Adrenal gland (tissue), 12 donors: ENCODE data around the gene NR1D2. TPM values are rescaled to one million over a fixed set of nuclear protein-coding genes. Genes with fewer than 3 reads are reported as not detected.

Experiments used
- DNase-seq, 7 donors: peaks; one replicate each; pipeline ENCODE4 v3.0.0-alpha.2; 2019 to 2020
- H3K27ac ChIP-seq, 5 donors: fragments of 200-600 bp; sonication (generic) in 4 of 5; 1 replicate in 3 of 5; 2 replicates in 2 of 5; pipeline versions ENCODE4 v1.5.1 to v1.8.0; 2016 to 2020; ENCODE audit warnings: mild to moderate bottlenecking in 1 of 5
- H3K27me3 ChIP-seq: fragments of 200-600 bp; 2 replicates; pipeline ENCODE4 v1.8.0; 2021
- H3K36me3 ChIP-seq, 2 donors: fragments of 200-600 bp; replicated peaks in 1 of 2; 1 replicate in 1 of 2; 2 replicates in 1 of 2; pipeline versions ENCODE4 v1.5.1 to v1.8.0; 2018 to 2022
- H3K4me1 ChIP-seq, 2 donors: fragments of 200-600 bp; replicated peaks in 1 of 2; 1 replicate in 1 of 2; 2 replicates in 1 of 2; pipeline versions ENCODE4 v1.5.1 to v1.8.0; 2018 to 2021
- H3K4me3 ChIP-seq, 4 donors: fragments of 200-600 bp; sonication (generic) in 3 of 4; one replicate each; pipeline ENCODE4 v1.5.1; 2016 to 2018
- H3K9me3 ChIP-seq, 3 donors: fragments of 200-600 bp; sonication (generic) in 1 of 3; replicated peaks in 1 of 3; 1 replicate in 2 of 3; 2 replicates in 1 of 3; pipeline versions ENCODE4 v1.5.1 to v1.8.0; 2016 to 2021
- CTCF ChIP-seq, 6 experiments: fragments of 450-650 bp in 4 of 6; fragments of 200-600 bp in 2 of 6; sonication (generic) in 1 of 6; IDR thresholded peaks; 1 replicate in 5 of 6; 2 replicates in 1 of 6; pipeline versions ENCODE4 v1.5.1 to v1.8.0; 2016 to 2021; ENCODE audit warnings: antibody characterized with exemption in 6 of 6, mild to moderate bottlenecking in 2 of 6, moderate library complexity in 1 of 6
- POLR2A ChIP-seq, 2 donors: fragments of 450-650 bp; IDR thresholded peaks; one replicate each; pipeline ENCODE4 v1.6.1; 2017; ENCODE audit warnings: antibody characterized with exemption in 2 of 2, mild to moderate bottlenecking in 2 of 2, moderate library complexity in 1 of 2
- WGBS, 4 donors: extraction: QIAGEN DNeasy Blood & Tissue Kit in 2 of 4; methylation state at CpG; one replicate each; pipeline versions ENCODE4 v1.1.5 to v1.1.7; 2013 to 2017; 5-methylcytosine and 5-hydroxymethylcytosine counted together
- intact Hi-C, 2 donors: fragments of 100-400 bp; cut with DNase I; formaldehyde crosslinking; loops; one replicate each; pipeline versions ENCODE4 v1.14.1 to v1.15.0; 2022 to 2023
- polyA plus RNA-seq, 3 donors: library from polyadenylated mRNA; stranded (reverse); fragments of 200-250 nt in 2 of 3; fragments of 350-450 nt in 1 of 3; fragmentation: Illumina TruSeq in 1 of 3; extraction: RNeasy Lipid Tissue Mini Kit (QIAGEN cat#74804) in 1 of 3; gene quantifications; one replicate each; pipeline ENCODE4 v1.2.3, GENCODE V29; 2013 to 2014
- total RNA-seq, 9 donors: library from RNA; depleted of rRNA in 4 of 9; stranded (reverse); fragments of >200 nt in 4 of 9; fragments of 120-200 nt in 1 of 9; fragmentation: NEBNext Ultra II Directional in 1 of 9; extraction: Animal tissue kit (Norgen Biotek cat#: 25700) in 1 of 9; gene quantifications; one replicate each; pipeline versions ENCODE4 v1.1.0 to v1.2.4, GENCODE V29; 2013 to 2023
- donor health status: healthy with polysubstance abuse.
- donor health status: Bipolar disorder and iron deficiency.
- donor health status: DM: yes; HTN: yes; CAD: no.
- donor health status: DM: no; HTN: no; CAD: no.
- donor health status: DM: no; HTN: no; CAD: no.
- donor health status: DM: yes; HTN: yes; CAD: no.

The NR1D2 gene
- total and polyA plus RNA-seq, 12 donors: 8.7 to 43.4 (median 29.6) TPM

- TF ChIP-seq POLR2A (IDR thresholded peaks at IDR 0.05): no peak
- no peak for TF ChIP-seq CTCF (IDR thresholded peaks at IDR 0.05)
- H3K27ac ChIP-seq: no peak overlapping the region
- 78 to 87% (median 83%) methylated on average over 3 of the region's 3 CpGs for WGBS, 4 donors
- DNase-seq: no peak
- no peaks in the 10 kb centered on the region for H3K27me3 ChIP-seq
- H3K4me3 ChIP-seq: no peak overlapping the region
- no peaks in the 10 kb centered on the region for H3K9me3 ChIP-seq
- H3K4me1 ChIP-seq: peaks cover 16 to 42% of the 10 kb centered on the region in 2 donors
- H3K36me3 ChIP-seq: peaks cover 0 to 11% of the 10 kb centered on the region in 2 donors
- intact Hi-C loops: no loop called here
Measured at GRCh38 chr3:23913873-23914743, 31.0 kb upstream of the NR1D2 start.

DNA sequence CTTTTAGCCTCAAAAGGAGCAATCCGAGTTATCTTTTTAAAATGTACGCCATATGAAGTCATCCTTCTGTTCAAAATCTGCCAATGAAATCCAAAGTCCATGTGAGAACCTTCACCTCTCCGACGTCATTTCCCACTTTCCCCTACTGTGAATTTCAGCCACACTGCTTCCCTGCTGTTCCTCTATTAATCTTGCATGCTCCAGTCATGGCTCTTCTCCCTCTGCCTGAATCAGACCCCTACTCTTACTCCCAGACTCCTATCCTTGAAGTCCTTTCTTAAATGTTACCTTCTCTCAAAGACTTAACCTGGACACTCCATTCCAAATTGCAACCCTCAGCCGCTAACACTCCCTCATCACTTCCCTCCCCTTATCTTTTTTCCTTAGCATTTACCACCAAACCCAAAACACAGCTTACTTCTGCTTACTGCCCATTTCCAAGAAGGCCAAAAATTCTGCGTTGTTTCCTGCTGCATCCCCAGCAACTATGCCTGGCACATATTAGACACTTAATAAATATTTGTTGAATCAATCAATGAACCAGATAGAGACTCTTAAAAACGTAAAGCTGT lies 29.5 kb upstream of the NR1D2 start:
- 62 to 68% (median 65%) methylated on average over 7 of the region's 7 CpGs for WGBS, 4 donors
- H3K9me3 ChIP-seq: no peaks in the 10 kb centered on the region
- H3K27me3 ChIP-seq: no peaks in the 10 kb centered on the region
- peaks cover 16 to 56% of the 10 kb centered on the region in 2 donors for H3K4me1 ChIP-seq
- DNase-seq: no peak
- TF ChIP-seq POLR2A (IDR thresholded peaks at IDR 0.05) (no peak), CTCF (IDR thresholded peaks at IDR 0.05) (no peak)
- H3K36me3 ChIP-seq: peaks cover 0 to 25% of the 10 kb centered on the region in 2 donors
- peak overlapping the region in 1 of 4 donors; percentile 90 for H3K4me3 ChIP-seq
- peak overlapping the region in 1 of 5 donors; percentile 97 for H3K27ac ChIP-seq
- intact Hi-C loops: no loop called here

DNA sequence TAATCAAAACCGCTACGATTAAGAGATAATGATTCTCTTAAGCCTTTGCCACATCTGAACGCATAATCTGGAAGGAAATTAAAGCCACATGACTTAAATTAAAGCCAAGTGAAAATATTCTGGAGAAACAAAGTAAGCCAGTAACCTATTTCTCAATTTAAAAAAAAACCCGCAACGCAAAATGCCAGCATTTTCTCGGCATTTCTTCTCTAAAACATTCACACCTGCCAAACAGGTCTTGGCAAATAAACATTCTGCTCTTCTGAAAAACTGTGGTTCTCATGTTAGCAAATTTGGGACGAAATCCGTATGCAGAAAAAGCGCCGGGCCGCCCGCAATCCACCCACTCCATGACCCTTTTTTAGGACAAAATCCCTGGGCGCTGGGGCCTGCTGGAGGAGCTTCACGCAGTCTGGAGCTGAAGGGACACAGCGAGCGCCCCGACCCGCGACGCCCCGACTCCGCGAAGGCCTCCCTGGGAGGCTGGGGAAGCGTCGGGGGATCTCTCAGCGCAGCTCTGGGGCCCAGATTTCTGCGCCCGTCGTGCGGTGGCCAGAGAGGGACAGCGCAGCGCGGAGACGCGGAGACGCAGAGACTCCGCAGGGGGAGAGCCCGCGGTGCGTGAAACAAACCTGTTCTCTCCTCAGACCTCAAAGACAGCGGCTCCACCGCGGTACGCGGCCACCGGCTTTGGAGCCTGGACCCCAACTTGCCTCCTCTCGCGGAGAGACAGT lies 28.8 kb upstream of the NR1D2 start:
- intact Hi-C loops: no loop called here
- H3K4me1 ChIP-seq: peaks cover 16 to 56% of the 10 kb centered on the region in 2 donors
- no peaks in the 10 kb centered on the region for H3K9me3 ChIP-seq
- peaks cover 0 to 25% of the 10 kb centered on the region in 2 donors for H3K36me3 ChIP-seq
- TF ChIP-seq POLR2A (IDR thresholded peaks at IDR 0.05): no peak
- no peak for TF ChIP-seq CTCF (IDR thresholded peaks at IDR 0.05)
- WGBS, 4 donors: 2 to 10% (median 3%) methylated on average over 12 to 48 of the region's 48 CpGs
- no peaks in the 10 kb centered on the region for H3K27me3 ChIP-seq
- H3K4me3 ChIP-seq: peak overlapping the region in 3 of 4 donors; percentile 10 to 90 (median 65)
- no peak for DNase-seq
- H3K27ac ChIP-seq: peak overlapping the region; percentile 71 to 99 (median 94)
